Measurements from ENCODE around the gene ATF7.

- TF ChIP-seq POLR2A (IDR thresholded peaks at IDR 0.05; ENCODE audit: low read length) (no peak), GATA1 (IDR thresholded peaks at IDR 0.05; ENCODE audit: low read depth, low read length) (no peak)
Observed at GRCh38 chr12:53572134-53572758, 53.9 kb downstream of the ATF7 start.

All from erythroblast (primary cell).